GM21381 (cell line): ENCODE measurements around the gene TPGS1.
A peak's percentile ranks its signal among the peaks of the same experiment; 100 is the strongest.
"Not testable (repeated sequence)": the region's sequence is repeated elsewhere in the genome, so short reads cannot be mapped to it uniquely, and the experiment has no call there.

ENCODE experiments used
- ATAC-seq: cut with Tn5 transposase; IDR thresholded peaks from one replicate; pipeline ENCODE4 v1.9.1; 2021; ENCODE audit warnings: mild to moderate bottlenecking, moderate library complexity; ENCODE audit not compliant: unreplicated experiment

The TPGS1 gene

GRCh38 chr19:475360-475759 is 31.9 kb upstream of the TPGS1 start:
- no peak for ATAC-seq

DNA sequence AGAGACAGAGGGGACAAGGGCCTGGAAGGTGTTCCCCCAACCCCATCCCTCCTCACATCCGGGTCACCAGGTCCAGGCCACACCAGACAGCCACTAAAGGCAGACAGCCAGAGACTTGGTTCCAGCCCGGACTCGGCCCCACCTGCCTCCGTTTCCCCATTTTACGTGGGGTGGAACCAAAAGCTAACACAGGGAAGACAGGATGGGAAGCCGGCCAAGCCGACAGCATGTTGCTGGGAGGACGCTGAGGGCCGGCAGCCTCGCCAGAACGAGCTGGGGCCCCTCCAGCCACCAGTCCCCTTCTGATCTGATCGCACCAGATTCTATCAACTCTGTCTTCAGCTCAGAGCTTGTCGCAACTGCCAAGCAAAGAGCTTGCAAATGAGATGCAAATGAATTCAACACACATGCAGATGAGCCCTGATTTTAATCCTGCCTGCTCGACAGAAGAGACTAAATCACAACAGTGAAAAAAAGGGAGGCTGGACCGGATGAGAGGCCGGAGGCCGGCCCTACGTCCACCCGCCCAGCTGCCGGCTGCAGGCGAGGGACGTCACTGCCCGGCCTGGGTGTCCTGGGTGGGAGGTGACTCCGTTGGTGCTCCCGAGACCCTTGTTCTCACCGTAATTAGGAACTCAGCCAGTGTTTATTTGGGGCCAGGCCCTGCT is 28.9 kb upstream of the TPGS1 start:
- ATAC-seq, result no peak

- ATAC-seq, result no peak
These were observed 28.3 kb upstream of the TPGS1 start for GRCh38 chr19:478976-479375.

- no peak for ATAC-seq
These were observed 27.1 kb upstream of the TPGS1 start for GRCh38 chr19:480016-480855.

- ATAC-seq, result not testable (repeated sequence)
These were observed 26.2 kb upstream of the TPGS1 start for GRCh38 chr19:481100-481499.

GRCh38 chr19:482186-483041 is 24.9 kb upstream of the TPGS1 start:
- ATAC-seq, result no peak

DNA sequence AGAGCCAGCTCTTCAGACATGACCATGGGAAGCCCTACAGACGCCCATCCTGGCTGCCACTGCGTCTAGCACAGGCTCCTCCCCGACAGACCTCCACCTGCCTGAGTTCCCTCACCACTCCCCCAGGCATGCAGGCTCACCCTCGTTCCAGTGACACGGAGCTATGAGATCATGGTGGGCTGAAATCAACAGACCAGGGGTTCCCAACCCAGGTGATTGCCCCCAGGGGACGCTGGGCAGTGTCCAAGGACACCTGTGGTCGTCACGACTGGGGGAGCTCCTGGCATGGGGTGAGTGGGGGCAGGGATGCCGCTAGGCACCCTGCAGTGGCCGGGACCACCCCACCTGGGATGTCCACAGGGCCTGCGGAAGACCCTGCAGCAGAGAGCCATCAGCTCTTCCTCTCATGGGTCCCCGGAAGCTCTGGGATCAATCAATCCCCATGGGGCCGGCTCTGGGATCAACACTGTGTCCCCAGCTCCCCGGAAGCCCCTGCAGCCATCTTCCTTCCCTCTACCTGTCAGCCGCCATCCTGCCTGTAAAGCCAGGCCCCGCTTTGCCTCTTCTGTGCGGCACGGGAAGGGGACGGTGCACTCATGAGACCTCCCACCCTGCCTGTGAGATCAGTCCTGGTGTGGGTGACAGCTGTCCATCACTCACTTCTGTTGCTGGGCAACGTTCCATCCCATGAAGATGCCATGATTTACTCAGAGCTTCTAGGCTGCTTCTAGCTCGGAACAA is 23.8 kb upstream of the TPGS1 start:
- ATAC-seq, result no peak

DNA sequence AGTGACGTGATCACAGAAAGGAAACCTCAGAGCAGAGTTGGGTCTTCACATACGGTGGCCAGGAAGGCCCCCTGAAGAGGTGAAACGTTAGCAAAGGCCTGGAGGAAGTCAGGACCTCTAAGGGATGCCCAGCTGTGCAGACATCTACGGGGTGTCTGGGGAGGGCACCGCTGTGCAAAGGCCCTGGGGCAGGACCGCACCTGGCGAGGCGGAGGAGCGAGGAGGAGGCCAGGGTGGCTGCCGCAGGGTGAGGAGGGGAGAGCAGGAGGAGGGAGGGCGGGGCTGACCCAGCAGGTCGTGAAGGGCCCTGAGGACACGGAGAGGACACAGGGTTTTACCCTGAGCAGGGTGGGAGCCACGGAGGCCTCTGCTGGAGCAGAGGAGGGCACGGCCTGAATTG is 22.8 kb upstream of the TPGS1 start:
- ATAC-seq, result no peak

DNA sequence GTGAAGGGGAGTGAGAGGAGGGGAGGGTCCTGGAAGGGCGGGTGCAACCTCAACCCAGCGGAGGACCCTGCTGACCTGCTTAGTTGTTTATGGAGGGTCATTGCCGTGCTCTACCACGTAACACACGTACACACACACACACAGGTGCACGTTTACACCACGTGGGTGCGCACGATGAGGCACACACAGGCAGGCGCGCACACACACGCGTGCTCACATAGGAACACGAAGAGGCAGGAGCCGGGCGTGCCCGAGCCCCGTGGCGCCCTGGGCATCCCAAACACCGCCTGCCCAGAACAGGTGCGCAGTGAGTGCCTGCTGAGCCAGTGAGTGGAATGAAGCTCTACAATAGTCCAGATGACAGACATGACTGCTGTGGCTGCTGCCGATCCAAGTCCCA is 22.2 kb upstream of the TPGS1 start:
- ATAC-seq, result no peak

DNA sequence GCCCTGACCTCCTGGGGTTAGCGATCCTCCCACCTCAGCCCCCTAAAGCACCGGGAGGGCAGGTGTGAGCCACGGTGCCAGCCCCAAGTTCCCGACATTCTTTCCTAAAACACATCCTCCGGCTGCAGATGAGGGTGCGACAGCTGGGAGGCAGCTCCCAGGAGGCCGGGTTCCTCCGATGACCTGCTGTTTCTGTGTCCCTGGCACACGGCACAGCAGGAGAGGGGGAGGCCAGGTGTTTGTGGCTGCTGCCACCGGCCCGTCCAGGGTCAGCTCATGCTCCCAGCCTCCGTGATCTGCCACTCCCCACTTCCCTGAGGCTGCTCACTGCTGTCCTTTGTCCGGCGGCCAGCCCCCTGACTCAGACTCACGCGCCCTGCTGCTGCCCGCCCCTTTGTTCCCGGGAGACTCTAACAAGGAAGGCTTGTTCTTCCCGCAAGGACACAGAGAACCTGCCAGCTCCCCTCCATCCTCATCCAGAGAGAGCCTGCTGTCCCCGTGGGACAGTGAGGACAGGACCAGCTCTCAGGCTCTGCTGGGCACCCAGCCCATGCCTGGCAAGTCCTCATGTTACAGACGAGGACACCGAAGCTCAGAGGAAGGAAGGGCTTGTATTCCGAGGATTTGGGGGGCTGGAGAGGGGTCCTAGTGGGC is 21.6 kb upstream of the TPGS1 start:
- ATAC-seq, result no peak

DNA sequence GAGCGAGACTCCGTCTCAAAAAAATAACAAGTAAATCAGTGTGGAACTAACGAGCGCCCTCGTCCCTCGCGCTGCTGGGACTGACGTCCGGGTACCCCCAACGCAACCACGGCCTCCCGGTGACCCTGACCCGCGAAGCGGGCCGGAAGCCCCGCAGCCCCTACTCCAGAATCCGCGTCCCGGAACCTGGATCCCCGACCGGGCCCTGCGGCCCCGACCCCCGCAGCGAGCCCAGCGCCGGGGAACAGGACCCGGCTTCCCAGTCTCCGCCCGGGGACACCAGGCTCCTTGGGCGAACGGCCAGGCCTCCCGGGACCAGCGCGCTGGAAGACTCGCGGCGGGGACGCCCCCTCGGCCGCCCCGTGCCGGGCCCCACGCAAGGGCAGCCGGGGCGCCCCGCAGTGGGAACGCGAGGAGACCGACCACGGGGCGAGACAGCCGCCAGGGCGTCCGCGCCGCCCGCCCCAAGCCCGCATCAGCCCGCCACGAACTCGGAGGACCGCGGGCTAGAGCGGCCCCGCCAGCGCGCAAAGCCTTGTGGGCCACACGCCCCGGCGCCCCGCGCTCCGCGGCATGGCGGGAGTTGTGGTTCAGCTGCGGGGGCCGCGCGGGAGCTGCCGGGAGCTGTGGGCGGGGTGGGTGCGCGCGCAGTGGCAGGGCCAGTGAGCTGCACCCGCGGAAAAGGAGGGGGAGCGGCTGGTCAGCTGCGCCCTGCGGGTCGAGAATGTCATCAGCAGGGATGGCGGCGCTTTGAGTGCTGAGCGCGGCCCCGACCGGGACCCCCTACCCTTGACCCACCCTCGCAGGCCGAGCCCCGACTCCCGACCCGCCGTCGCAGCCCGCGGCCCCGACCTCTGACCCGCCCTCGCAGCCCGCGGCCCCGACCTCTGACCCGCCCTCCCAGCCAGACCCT is 18.5 kb upstream of the TPGS1 start:
- ATAC-seq, result peak; percentile 84

DNA sequence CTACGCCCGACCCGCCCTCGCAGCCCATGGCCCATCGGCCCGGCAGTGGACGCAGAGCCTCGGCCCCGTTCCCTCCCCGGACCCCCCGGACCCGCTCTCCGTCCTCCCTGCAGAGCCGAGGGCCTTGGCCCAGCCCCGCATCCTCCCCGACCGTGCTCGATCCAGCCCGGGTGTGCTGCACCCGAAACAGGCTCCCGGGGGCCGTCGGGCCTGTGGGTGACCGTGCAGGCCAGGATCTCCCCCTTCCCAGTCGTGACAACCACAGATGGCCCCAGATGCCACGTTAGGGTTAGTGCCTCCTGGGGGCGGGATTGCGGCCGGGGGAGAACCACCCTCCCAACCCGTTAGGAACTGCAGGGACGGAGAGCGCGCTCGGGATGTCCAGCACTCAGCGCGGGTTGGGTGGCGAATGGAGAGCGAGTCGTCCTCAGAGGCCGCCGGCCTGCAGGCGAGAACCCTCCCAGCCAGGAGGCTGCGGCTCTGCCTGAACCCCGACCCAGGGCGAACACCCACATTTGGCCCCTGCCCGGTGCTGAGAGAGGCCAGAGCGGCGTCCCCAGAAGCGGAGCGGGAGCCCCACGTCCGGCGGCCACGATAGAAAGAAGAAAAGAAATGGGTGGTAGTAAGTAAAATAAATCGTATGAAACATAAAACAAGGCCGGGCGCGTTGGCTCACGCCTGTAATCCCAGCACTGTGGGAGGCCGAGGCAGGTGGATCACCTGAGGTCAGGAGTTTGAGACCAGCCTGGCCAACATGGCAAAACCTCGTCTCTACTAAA is 17.7 kb upstream of the TPGS1 start:
- ATAC-seq, result peak; percentile 20

DNA sequence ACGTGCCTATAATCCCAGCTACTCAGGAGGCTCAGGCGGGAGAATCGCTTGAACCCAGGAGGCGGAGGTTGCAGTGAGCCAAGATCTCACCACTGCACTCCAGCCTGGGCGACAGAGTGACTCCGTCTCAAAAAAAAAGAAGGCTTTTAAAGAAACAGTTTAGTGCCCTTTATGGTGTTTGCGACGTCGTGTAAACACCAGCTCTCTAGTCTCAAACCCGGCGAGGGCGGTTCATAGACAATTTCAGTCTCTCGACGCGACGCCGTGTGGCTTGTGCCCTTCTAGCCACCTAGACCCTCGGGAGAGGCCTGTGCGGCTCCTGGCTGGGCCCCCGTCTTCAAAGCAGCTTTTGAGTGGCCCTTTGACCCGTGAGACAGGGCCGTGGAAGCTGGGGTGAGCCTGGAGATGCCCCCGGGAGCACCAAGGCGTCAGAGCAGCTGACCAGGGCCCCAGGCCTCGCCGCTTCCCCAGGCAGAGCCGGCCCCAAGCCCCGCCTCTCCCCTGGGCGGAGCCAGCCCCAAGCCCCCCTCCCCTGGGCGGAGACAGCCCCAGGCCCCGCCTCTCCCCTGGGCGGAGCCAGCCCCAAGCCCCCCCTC is 16.1 kb upstream of the TPGS1 start:
- no peak for ATAC-seq

GRCh38 chr19:492091-492531 is 15.2 kb upstream of the TPGS1 start:
- no peak for ATAC-seq

- no peak for ATAC-seq
These were observed 13.7 kb upstream of the TPGS1 start for GRCh38 chr19:493391-494170.

DNA sequence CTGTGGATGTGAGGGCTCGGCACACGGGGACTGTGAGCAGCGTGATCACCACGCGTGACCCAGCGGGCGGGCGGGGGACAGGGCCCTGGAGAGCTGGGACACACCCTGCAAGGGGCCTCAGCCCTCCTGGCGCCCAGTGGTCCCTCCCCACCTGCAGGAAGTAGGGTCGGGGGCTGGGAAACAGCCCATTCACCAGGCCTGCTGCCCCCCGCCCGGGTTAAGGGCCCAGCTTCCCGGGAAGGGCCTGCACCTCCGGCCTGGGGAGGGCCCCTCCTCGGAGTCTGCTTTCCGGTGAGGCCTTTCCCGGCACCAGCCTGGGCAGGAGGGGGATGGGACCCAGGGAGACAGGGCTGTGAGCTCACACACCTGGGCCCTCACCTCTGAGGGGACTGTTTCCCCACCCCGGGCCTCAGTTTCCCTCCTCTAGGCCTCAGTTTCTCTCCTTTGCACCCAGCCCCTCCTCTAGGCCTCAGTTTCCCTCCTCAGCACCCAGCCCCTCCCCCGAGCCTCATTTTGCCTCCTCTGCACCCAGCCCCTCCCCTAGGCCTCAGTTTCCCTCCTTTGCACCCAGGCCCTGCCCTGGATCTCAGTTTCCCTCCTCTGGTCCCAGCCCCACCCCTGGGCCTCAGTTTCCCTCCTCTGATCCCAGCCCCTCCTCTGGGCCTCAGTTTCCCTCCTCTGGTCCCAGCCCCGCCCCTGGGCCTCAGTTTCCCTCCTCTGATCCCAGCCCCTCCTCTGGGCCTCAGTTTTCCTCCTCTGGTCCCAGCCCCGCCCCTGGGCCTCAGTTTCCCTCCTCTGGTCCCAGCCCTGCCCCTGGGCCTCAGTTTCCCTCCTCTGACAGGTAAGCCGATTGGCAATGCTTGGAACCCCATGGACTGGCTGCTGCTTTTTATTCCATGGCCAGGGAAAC is 12.9 kb upstream of the TPGS1 start:
- ATAC-seq, result no peak
